Sigmoid colon (tissue), 7 donors: ENCODE results near the gene PURA. TPM values are rescaled to one million over a fixed set of nuclear protein-coding genes. Genes with fewer than 3 reads are reported as not detected.

Experiments used
- DNase-seq: peaks from one replicate; pipeline ENCODE4 v3.0.0-alpha.2; 2019
- H3K27ac ChIP-seq, 4 donors: fragments of 200-600 bp; sonication (generic); one replicate each; pipeline ENCODE4 v1.5.1; 2016 to 2019; ENCODE audit warnings: mild to moderate bottlenecking in 1 of 4
- H3K27me3 ChIP-seq, 3 donors: fragments of 200-600 bp; sonication (generic); one replicate each; pipeline ENCODE4 v1.5.1; 2019; ENCODE audit warnings: mild to moderate bottlenecking in 1 of 3
- H3K36me3 ChIP-seq, 4 donors: fragments of 200-600 bp; sonication (generic); one replicate each; pipeline ENCODE4 v1.5.1; 2016 to 2019
- H3K4me1 ChIP-seq, 4 donors: fragments of 200-600 bp; sonication (generic); one replicate each; pipeline ENCODE4 v1.5.1; 2017 to 2019
- H3K4me3 ChIP-seq, 4 donors: fragments of 200-600 bp; sonication (generic); one replicate each; pipeline ENCODE4 v1.5.1; 2017 to 2019; ENCODE audit warnings: mild to moderate bottlenecking in 2 of 4, moderate library complexity in 1 of 4
- H3K9me3 ChIP-seq, 4 donors: fragments of 200-600 bp in 3 of 4; sonication (generic) in 3 of 4; one replicate each; pipeline versions ENCODE4 v1.5.1 to v1.6.1; 2013 to 2019
- EP300 ChIP-seq, 4 donors: sonication (generic); formaldehyde crosslinking; IDR thresholded peaks; one replicate each; pipeline ENCODE4 v1.6.1; 2017; ENCODE audit warnings: antibody characterized with exemption in 4 of 4
- POLR2A ChIP-seq, 2 donors: fragments of 450-650 bp; IDR thresholded peaks; one replicate each; pipeline ENCODE4 v1.6.1; 2016; ENCODE audit warnings: antibody characterized with exemption in 2 of 2, mild to moderate bottlenecking in 2 of 2, moderate library complexity in 2 of 2
- POLR2AphosphoS5 ChIP-seq, 4 donors: sonication (generic); formaldehyde crosslinking; IDR thresholded peaks; one replicate each; pipeline ENCODE4 v1.6.1; 2017; ENCODE audit warnings: antibody characterized with exemption in 4 of 4
- WGBS, 2 donors: extraction: QIAGEN DNeasy Blood & Tissue Kit; methylation state at CpG; one replicate each; pipeline ENCODE4 v1.1.7; 2013; 5-methylcytosine and 5-hydroxymethylcytosine counted together
- intact Hi-C: fragments of 100-400 bp; cut with DNase I; formaldehyde crosslinking; loops from one replicate; pipeline ENCODE4 v1.15.1; 2023
- polyA plus RNA-seq, 3 donors: library from polyadenylated mRNA; stranded (reverse); fragments of 200-250 nt; gene quantifications; one replicate each; pipeline ENCODE4 v1.2.3, GENCODE V29; 2013
- total RNA-seq, 4 donors: library from RNA; depleted of rRNA; stranded (reverse); fragments of >200 nt; gene quantifications; one replicate each; pipeline ENCODE4 v1.1.0, GENCODE V29; 2016
- TF ChIP-seq, protein P1 (sequence below), 4 experiments: fragments of 450-650 bp in 3 of 4; fragments of 200-600 bp in 1 of 4; IDR thresholded peaks; one replicate each; pipeline ENCODE4 v1.5.1; 2016 to 2019; ENCODE audit warnings: antibody characterized with exemption in 4 of 4, mild to moderate bottlenecking in 3 of 4, moderate library complexity in 2 of 4
- donor health status: healthy with polysubstance abuse.
- donor health status: Bipolar disorder and iron deficiency.
- donor health status: healthy.

PURA gene
- total and polyA plus RNA-seq, 7 donors = 3.6 to 59.8 (median 36.4) TPM

DNA sequence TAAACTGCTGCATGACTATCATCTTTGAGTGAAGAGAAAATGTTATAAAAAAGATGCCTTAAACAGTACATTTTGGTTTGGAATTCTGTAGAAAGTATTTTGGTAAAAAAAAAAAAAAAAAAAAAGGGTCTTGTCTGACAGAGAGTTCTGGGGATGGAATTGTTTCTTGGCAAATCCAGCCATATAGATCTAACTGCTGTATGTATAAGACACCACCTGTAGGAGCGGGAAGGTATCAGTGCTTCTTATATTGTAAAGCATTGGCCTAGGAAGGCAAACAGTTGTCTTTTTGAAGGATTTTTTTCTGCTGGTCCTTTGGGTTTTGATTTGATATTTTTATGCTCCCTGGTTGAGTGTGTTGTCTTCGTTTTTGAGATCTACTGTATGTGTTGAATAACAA lies 2.8 kb downstream of the PURA start:
- TF ChIP-seq, protein P1, sequence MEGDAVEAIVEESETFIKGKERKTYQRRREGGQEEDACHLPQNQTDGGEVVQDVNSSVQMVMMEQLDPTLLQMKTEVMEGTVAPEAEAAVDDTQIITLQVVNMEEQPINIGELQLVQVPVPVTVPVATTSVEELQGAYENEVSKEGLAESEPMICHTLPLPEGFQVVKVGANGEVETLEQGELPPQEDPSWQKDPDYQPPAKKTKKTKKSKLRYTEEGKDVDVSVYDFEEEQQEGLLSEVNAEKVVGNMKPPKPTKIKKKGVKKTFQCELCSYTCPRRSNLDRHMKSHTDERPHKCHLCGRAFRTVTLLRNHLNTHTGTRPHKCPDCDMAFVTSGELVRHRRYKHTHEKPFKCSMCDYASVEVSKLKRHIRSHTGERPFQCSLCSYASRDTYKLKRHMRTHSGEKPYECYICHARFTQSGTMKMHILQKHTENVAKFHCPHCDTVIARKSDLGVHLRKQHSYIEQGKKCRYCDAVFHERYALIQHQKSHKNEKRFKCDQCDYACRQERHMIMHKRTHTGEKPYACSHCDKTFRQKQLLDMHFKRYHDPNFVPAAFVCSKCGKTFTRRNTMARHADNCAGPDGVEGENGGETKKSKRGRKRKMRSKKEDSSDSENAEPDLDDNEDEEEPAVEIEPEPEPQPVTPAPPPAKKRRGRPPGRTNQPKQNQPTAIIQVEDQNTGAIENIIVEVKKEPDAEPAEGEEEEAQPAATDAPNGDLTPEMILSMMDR (IDR thresholded peaks at IDR 0.05) = no peak
- TF ChIP-seq POLR2A (IDR thresholded peaks at IDR 0.05) (no peak), EP300 (IDR thresholded peaks at IDR 0.05) (no peak), POLR2AphosphoS5 (IDR thresholded peaks at IDR 0.05) (no peak)
- Histone ChIP-seq H3K4me3 (no peak overlapping the region), H3K4me1 (peaks cover 0 to 58% (median 55%) of the 10 kb centered on the region in 4 donors), H3K27ac (peak overlapping the region in 1 of 4 donors; percentile 8), H3K36me3 (no peaks in the 10 kb centered on the region), H3K9me3 (no peaks in the 10 kb centered on the region), H3K27me3 (no peaks in the 10 kb centered on the region)
- no peak for DNase-seq
- intact Hi-C loops = no loop called here
- WGBS, 2 donors = 57 to 83% methylated on average over 2 of the region's 2 CpGs

DNA sequence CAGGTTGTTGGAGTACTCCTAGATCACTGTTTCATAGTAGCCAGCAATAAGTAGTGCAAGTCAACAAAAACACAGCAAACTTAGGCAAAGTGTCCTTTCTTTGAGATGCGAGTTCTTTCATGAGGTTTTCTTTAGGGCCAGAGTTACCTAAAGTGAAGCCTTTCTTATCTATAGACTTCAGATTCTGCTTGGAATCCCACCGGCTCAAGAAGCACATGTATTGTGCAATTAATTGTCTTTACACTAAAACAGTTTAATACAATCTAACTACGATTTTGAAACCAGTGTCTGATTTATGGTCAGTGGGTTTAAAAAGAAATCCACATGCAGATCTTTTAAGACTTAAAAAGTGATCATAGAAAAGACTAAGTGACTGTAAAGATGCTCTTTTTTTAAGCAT lies 3.6 kb downstream of the PURA start:
- Histone ChIP-seq H3K36me3 (no peaks in the 10 kb centered on the region), H3K27me3 (no peaks in the 10 kb centered on the region), H3K9me3 (no peaks in the 10 kb centered on the region), H3K4me3 (no peak overlapping the region), H3K4me1 (peaks cover 0 to 52% (median 51%) of the 10 kb centered on the region in 4 donors), H3K27ac (peak overlapping the region in 1 of 4 donors; percentile 8)
- DNase-seq = no peak
- 75 to 80% methylated on average over 3 of the region's 3 CpGs for whole genome bisulfite sequencing, 2 donors
- intact Hi-C loops = no loop called here
- TF ChIP-seq POLR2A (IDR thresholded peaks at IDR 0.05) (no peak), EP300 (IDR thresholded peaks at IDR 0.05) (no peak), POLR2AphosphoS5 (IDR thresholded peaks at IDR 0.05) (no peak)
- TF ChIP-seq, protein P1 (IDR thresholded peaks at IDR 0.05) = no peak

DNA sequence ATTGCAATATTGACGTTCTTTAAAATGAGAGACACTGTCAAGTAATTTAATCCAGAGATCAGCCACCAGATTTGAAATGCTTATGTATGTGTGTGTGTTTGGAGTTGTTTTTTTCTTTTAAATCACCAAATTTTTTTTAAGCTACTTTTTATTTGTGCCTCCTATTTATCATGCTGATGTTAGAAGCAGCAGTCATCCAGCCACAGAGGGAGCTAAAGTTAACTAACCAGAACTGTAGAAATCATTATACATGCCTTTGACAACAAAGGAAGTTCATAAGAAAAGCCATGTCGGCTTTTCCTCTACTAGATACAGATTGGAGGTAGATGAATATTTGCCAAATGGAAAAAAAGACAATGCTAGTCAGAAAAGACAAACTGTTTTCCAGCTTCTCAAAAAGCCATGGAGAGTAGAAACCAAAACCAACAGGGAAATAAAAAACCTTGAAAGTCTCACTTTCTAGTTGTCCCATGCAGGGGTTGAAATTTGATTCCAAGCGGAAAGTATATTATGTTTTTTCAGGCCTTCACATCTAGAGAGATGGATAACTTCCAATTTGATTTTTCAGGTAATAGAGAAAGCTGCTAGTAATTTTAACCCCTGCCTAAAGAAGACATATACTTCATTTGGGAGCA lies 4.5 kb downstream of the PURA start:
- Histone ChIP-seq H3K9me3 (no peaks in the 10 kb centered on the region), H3K27me3 (no peaks in the 10 kb centered on the region), H3K4me3 (no peak overlapping the region), H3K36me3 (no peaks in the 10 kb centered on the region), H3K4me1 (peaks cover 0 to 49% (median 46%) of the 10 kb centered on the region in 4 donors), H3K27ac (no peak overlapping the region)
- WGBS, 2 donors = 76 to 81% methylated on average over 3 of the region's 3 CpGs
- DNase-seq = no peak
- intact Hi-C loops = no loop called here
- TF ChIP-seq POLR2A (IDR thresholded peaks at IDR 0.05) = no peak
- TF ChIP-seq, protein P1 (IDR thresholded peaks at IDR 0.05) = no peak
- TF ChIP-seq EP300 (IDR thresholded peaks at IDR 0.05) = no peak
- no peak for TF ChIP-seq POLR2AphosphoS5 (IDR thresholded peaks at IDR 0.05)

DNA sequence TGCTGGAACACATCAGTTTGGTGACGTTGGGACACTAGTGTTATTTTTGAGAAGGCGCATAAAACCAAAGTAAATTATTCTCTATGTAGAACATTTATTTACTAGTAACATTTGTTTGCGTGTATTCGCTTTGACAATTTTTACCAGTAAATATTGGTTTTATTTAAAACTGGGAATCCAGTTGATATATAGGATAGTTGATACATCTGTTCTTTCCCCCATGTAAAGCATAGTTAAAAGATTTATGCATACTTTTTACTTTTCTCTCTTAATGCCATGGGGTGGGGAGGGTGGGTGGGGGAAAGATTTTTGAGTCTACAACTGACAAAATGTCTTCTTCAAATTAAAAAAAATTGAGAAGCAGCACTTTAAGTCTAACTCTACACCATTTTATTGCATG lies 11.7 kb downstream of the PURA start, which contains the start of gene IGIP:
Gene IGIP (plus strand): TSS at position 301 of the 400 bp plus-strand sequence. CDS start 2,540 bp downstream, outside the sequence.
- Histone ChIP-seq H3K36me3 (no peaks in the 10 kb centered on the region), H3K27ac (no peak within 1 kb of the TSS), H3K27me3 (no peaks in the 10 kb centered on the region), H3K4me1 (peaks cover 0 to 19% (median 12%) of the 10 kb centered on the region in 4 donors), H3K9me3 (no peaks in the 10 kb centered on the region), H3K4me3 (no peak within 1 kb of the TSS)
- TF ChIP-seq POLR2AphosphoS5 (IDR thresholded peaks at IDR 0.05) (no peak), EP300 (IDR thresholded peaks at IDR 0.05) (no peak), POLR2A (IDR thresholded peaks at IDR 0.05) (no peak)
- TF ChIP-seq, protein P1 (IDR thresholded peaks at IDR 0.05) = no peak
- intact Hi-C loops = no loop called here
- 95 to 96% methylated on average over 4 of the region's 4 CpGs for WGBS, 2 donors
- DNase-seq = no peak
